Measurements from ENCODE around the gene ROBO1. TPM values are rescaled to one million over a fixed set of nuclear protein-coding genes. Genes with fewer than 3 reads are reported as not detected.

The ROBO1 gene
- polyA plus RNA-seq, 2 donors: 4.7 to 12.0 TPM

DNA sequence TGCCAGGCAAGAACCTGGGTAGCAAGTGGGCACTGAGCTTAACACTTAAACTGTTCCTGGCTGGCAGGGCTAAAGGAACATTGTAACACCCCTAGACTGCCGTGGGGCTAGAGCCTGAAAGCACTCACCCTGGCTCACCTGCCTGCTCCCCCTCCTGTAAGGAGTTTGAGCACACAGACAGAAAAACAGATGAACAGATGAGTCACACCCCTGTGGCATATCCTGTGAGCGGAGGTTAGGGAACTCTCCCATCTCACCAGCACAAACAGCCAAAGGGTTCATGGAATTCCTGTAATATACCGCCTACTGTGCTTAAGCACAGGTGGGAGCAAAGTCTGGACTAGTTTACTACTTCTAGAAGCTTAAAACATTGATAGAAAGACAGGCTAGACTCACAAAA, 300.1 kb downstream of the ROBO1 start:
- WGBS, 2 donors: 38 to 62% methylated on average over 3 of the region's 3 CpGs
- H3K27me3 ChIP-seq (ENCODE audit: control insufficient read depth in 1 of 2, insufficient read depth in 2 of 2, low read length in 2 of 2): no peaks in the 10 kb centered on the region
- H3K27ac ChIP-seq (ENCODE audit: low read depth in 2 of 2, low read length in 1 of 2): no peak overlapping the region
- no peaks in the 10 kb centered on the region for H3K9me3 ChIP-seq (ENCODE audit: control insufficient read depth in 2 of 2, insufficient read depth in 1 of 2, low read depth in 1 of 2, low read length in 1 of 2)
- H3K36me3 ChIP-seq (ENCODE audit: control insufficient read depth in 2 of 2, insufficient read depth in 2 of 2, low read length in 1 of 2): no peaks in the 10 kb centered on the region
- H3K4me3 ChIP-seq (ENCODE audit: low read depth in 1 of 2, low read length in 2 of 2): no peak overlapping the region
- H3K4me1 ChIP-seq (ENCODE audit: control insufficient read depth in 2 of 2, insufficient read depth in 2 of 2, low read length in 1 of 2): peaks cover 0 to 5% of the 10 kb centered on the region in 2 donors

DNA sequence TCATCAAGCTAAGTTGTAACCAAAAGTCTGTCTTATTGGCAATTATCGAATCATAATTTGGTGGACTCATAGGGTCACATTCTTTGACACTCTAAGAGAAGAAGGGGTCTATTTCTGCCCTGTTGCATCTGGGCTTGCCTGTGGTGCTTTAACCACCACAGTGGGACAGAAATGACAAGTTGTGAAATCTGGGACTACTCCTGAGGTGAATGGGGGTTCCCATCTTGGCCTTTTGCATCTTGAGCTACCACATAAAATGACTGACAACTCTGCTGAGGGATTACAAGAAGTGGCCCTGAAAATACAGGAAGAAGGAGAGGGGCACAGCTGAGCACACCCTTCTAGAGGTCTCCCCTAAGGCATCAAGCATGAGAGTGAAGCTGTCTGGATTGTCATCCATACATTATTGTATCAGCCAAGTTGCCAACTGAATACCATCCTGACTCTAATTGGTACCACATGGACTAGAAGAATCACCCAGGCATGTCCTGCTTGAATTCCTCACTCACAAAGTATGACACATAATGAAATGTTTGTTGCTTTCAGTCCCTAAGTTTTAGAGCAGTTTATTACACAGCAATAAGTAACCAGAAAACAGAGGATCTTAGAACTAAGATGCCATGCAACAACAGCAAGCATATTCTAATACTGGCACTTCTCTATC, 306.5 kb downstream of the ROBO1 start:
- Histone ChIP-seq H3K4me3 (ENCODE audit: low read depth in 1 of 2, low read length in 2 of 2) (no peak overlapping the region), H3K27ac (ENCODE audit: low read depth in 2 of 2, low read length in 1 of 2) (no peak overlapping the region), H3K4me1 (ENCODE audit: control insufficient read depth in 2 of 2, insufficient read depth in 2 of 2, low read length in 1 of 2) (no peaks in the 10 kb centered on the region), H3K9me3 (ENCODE audit: control insufficient read depth in 2 of 2, insufficient read depth in 1 of 2, low read depth in 1 of 2, low read length in 1 of 2) (no peaks in the 10 kb centered on the region), H3K36me3 (ENCODE audit: control insufficient read depth in 2 of 2, insufficient read depth in 2 of 2, low read length in 1 of 2) (no peaks in the 10 kb centered on the region), H3K27me3 (ENCODE audit: control insufficient read depth in 1 of 2, insufficient read depth in 2 of 2, low read length in 2 of 2) (peaks cover 0 to 2% of the 10 kb centered on the region in 2 donors)
- WGBS, 2 donors: 88% methylated on average over 1 of the region's 1 CpG

DNA sequence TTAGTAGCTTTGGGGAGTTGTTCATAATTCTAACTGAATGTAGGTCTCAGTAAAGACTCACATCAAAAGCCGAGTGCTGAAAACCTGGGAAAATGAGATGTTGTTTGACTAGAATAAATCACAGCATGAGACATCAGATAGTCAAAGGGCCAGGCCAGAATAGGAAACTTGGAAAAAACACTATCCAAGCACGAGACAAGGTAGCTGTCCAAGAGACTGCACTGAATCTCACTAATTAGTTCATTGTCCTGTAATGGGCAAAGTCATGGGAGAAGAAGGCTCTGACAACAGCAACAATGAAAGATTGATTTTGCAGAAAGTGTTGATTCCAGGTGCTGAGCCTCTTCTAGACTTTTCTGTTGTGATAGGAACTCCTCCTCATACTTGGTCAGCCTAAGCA, 314.2 kb downstream of the ROBO1 start:
- 66 to 73% methylated on average over 2 of the region's 2 CpGs for WGBS, 2 donors
- no peak overlapping the region for H3K27ac ChIP-seq (ENCODE audit: low read depth in 2 of 2, low read length in 1 of 2)
- no peak overlapping the region for H3K4me3 ChIP-seq (ENCODE audit: low read depth in 1 of 2, low read length in 2 of 2)
- H3K9me3 ChIP-seq (ENCODE audit: control insufficient read depth in 2 of 2, insufficient read depth in 1 of 2, low read depth in 1 of 2, low read length in 1 of 2): no peaks in the 10 kb centered on the region
- H3K4me1 ChIP-seq (ENCODE audit: control insufficient read depth in 2 of 2, insufficient read depth in 2 of 2, low read length in 1 of 2): no peaks in the 10 kb centered on the region
- no peaks in the 10 kb centered on the region for H3K36me3 ChIP-seq (ENCODE audit: control insufficient read depth in 2 of 2, insufficient read depth in 2 of 2, low read length in 1 of 2)
- peaks cover 0 to 2% of the 10 kb centered on the region in 2 donors for H3K27me3 ChIP-seq (ENCODE audit: control insufficient read depth in 1 of 2, insufficient read depth in 2 of 2, low read length in 2 of 2)

DNA sequence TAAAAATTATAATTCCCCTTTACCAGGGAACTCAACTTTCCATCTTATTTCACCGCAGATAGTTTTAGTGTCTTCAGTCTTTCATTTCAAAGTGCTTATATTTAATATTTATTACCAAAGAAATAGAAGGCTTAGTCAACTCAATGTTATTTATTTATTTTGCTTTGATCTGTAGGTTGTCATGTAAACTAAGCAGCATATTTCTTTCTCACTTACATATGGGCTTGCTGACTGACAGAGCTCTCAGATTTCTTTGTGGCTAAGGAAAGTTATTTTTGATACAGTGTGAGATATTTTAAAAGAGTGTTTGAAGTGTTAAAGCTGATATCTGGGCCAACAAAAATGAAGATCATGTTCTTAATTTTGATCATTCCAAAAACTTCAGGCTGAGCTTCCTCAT, 331.4 kb downstream of the ROBO1 start:
- 76 to 91% methylated on average over 1 of the region's 1 CpG for WGBS, 2 donors

DNA sequence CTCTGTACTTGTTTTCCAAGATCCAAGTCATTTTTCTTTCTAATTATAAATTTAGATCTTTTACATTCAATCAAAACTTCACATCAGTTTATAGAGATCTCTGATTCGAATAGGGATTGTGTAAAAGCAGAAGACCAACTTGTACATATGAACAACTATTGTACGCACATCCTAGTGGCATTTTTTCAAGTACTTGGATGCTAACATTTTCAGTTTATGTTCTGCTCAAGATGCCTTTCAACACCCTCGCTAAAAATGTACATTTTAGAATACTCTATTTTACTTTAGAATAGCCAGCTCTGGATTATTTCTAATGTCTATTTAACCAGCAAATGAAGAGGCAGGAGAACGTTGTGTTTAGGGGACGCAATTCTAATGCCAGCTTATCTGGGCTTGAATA, 340.7 kb downstream of the ROBO1 start:
- H3K27me3 ChIP-seq (ENCODE audit: control insufficient read depth in 1 of 2, insufficient read depth in 2 of 2, low read length in 2 of 2): no peaks in the 10 kb centered on the region
- no peak overlapping the region for H3K4me3 ChIP-seq (ENCODE audit: low read depth in 1 of 2, low read length in 2 of 2)
- H3K9me3 ChIP-seq (ENCODE audit: control insufficient read depth in 2 of 2, insufficient read depth in 1 of 2, low read depth in 1 of 2, low read length in 1 of 2): no peaks in the 10 kb centered on the region
- WGBS, 2 donors: 78 to 79% methylated on average over 5 of the region's 5 CpGs
- H3K4me1 ChIP-seq (ENCODE audit: control insufficient read depth in 2 of 2, insufficient read depth in 2 of 2, low read length in 1 of 2): no peaks in the 10 kb centered on the region
- H3K27ac ChIP-seq (ENCODE audit: low read depth in 2 of 2, low read length in 1 of 2): no peak overlapping the region
- no peaks in the 10 kb centered on the region for H3K36me3 ChIP-seq (ENCODE audit: control insufficient read depth in 2 of 2, insufficient read depth in 2 of 2, low read length in 1 of 2)

More for the DNA sequence above, 331.4 kb downstream of the ROBO1 start:
- Histone ChIP-seq H3K4me3 (ENCODE audit: low read depth in 1 of 2, low read length in 2 of 2) (no peak overlapping the region), H3K36me3 (ENCODE audit: control insufficient read depth in 2 of 2, insufficient read depth in 2 of 2, low read length in 1 of 2) (no peaks in the 10 kb centered on the region), H3K27ac (ENCODE audit: low read depth in 2 of 2, low read length in 1 of 2) (no peak overlapping the region), H3K4me1 (ENCODE audit: control insufficient read depth in 2 of 2, insufficient read depth in 2 of 2, low read length in 1 of 2) (no peaks in the 10 kb centered on the region), H3K9me3 (ENCODE audit: control insufficient read depth in 2 of 2, insufficient read depth in 1 of 2, low read depth in 1 of 2, low read length in 1 of 2) (no peaks in the 10 kb centered on the region), H3K27me3 (ENCODE audit: control insufficient read depth in 1 of 2, insufficient read depth in 2 of 2, low read length in 2 of 2) (no peaks in the 10 kb centered on the region)

DNA sequence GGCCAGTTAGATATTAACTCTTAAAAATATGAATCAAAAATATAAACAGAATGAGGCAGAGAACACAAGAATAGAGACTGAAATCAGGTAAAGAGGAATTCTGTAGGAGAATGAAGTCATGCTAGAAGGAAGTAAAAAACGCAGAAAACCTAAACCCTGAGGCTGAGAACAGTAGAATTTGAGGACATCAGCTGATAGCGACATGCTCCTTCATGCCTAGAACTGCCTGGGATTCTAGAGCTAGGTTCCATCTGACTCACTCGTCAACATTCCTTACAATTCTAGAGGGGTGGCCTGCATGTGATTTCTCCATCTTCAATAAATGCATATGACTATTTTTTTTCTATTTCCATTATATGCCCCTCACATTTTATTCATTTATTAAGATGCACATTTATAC, 343.0 kb downstream of the ROBO1 start:
- Histone ChIP-seq H3K9me3 (ENCODE audit: control insufficient read depth in 2 of 2, insufficient read depth in 1 of 2, low read depth in 1 of 2, low read length in 1 of 2) (no peaks in the 10 kb centered on the region), H3K27me3 (ENCODE audit: control insufficient read depth in 1 of 2, insufficient read depth in 2 of 2, low read length in 2 of 2) (no peaks in the 10 kb centered on the region), H3K36me3 (ENCODE audit: control insufficient read depth in 2 of 2, insufficient read depth in 2 of 2, low read length in 1 of 2) (no peaks in the 10 kb centered on the region), H3K4me3 (ENCODE audit: low read depth in 1 of 2, low read length in 2 of 2) (no peak overlapping the region), H3K4me1 (ENCODE audit: control insufficient read depth in 2 of 2, insufficient read depth in 2 of 2, low read length in 1 of 2) (no peaks in the 10 kb centered on the region), H3K27ac (ENCODE audit: low read depth in 2 of 2, low read length in 1 of 2) (no peak overlapping the region)
- WGBS, 2 donors: 65 to 78% methylated on average over 3 of the region's 3 CpGs

DNA sequence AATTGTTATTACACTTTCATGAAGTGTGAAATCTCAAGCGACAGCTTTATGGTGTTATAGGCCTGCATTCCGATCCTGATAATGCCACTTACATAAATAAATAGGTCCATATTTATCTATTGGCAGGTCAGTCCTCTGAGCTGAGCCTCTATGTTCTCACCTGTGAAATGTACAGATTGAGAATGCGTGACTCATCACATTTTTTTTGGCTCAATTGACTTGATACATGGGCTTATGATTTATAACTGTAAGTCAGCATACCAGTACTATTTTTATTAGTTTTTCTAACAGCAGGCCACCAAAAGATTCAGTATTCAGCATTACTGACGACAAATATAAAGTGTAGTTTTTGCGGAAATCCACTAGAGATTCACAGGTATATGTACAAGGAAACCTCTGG, 344.4 kb downstream of the ROBO1 start:
- Histone ChIP-seq H3K27ac (ENCODE audit: low read depth in 2 of 2, low read length in 1 of 2) (no peak overlapping the region), H3K4me1 (ENCODE audit: control insufficient read depth in 2 of 2, insufficient read depth in 2 of 2, low read length in 1 of 2) (no peaks in the 10 kb centered on the region), H3K4me3 (ENCODE audit: low read depth in 1 of 2, low read length in 2 of 2) (no peak overlapping the region), H3K9me3 (ENCODE audit: control insufficient read depth in 2 of 2, insufficient read depth in 1 of 2, low read depth in 1 of 2, low read length in 1 of 2) (no peaks in the 10 kb centered on the region), H3K36me3 (ENCODE audit: control insufficient read depth in 2 of 2, insufficient read depth in 2 of 2, low read length in 1 of 2) (no peaks in the 10 kb centered on the region), H3K27me3 (ENCODE audit: control insufficient read depth in 1 of 2, insufficient read depth in 2 of 2, low read length in 2 of 2) (no peaks in the 10 kb centered on the region)
- WGBS, 2 donors: 87 to 88% methylated on average over 5 of the region's 5 CpGs

DNA sequence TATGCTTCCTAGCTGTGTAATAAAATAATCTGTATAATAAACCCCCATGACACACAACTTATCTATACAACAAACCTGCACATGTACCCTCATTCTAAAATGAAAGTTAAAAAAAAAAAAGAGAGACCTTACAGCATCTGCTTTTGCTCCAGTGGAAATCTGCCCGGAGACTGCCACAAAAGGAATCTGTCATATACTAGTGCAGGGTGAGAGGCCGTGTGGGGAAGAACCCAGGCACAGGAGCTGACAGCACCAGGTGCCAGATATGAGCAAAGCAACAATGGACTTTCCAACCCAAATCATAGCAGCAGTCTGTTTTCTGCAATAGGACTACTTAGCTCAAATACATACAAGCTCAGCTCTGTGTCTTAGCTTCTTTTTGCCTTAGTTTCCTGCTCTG, 346.5 kb downstream of the ROBO1 start:
- Histone ChIP-seq H3K9me3 (ENCODE audit: control insufficient read depth in 2 of 2, insufficient read depth in 1 of 2, low read depth in 1 of 2, low read length in 1 of 2) (no peaks in the 10 kb centered on the region), H3K27ac (ENCODE audit: low read depth in 2 of 2, low read length in 1 of 2) (no peak overlapping the region), H3K4me3 (ENCODE audit: low read depth in 1 of 2, low read length in 2 of 2) (no peak overlapping the region), H3K36me3 (ENCODE audit: control insufficient read depth in 2 of 2, insufficient read depth in 2 of 2, low read length in 1 of 2) (no peaks in the 10 kb centered on the region), H3K27me3 (ENCODE audit: control insufficient read depth in 1 of 2, insufficient read depth in 2 of 2, low read length in 2 of 2) (no peaks in the 10 kb centered on the region), H3K4me1 (ENCODE audit: control insufficient read depth in 2 of 2, insufficient read depth in 2 of 2, low read length in 1 of 2) (no peaks in the 10 kb centered on the region)
- 50 to 54% methylated on average over 2 of the region's 2 CpGs for WGBS, 2 donors

DNA sequence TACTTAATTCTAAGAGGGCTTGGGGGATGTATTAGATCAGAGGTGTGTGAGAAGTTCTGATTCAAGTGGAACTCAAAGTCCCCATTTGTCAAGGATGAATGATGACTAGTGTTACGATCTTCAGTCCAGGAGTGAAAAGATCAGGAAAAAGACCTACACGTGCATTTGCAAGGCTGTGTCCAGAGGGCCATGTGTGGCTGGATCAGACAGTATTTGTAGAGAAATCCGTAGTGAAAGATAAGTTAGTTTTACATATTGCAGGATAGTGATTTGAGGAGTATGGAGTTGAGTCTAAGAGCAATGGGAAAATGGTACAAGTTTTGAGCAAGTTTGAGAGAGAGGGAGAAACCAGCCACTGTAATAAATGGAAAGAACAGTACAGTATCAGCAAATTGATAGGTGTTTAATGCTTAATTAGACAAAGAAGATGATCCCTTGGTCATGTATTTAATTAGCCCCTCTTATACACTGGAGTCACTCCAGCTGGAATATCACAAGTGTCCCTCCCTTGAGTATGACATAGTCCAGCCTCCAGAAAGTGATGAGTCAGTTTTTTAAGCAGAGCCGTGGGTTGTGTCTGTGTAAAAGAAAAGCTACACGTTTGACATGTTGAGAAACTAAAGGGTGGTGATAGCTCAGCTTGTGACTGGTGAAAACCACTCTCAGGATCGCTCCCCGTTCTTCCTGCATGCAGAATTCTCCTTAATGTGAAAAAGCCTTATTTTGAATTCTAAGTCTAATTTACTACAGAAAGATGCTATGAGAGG, 348.8 kb downstream of the ROBO1 start:
- H3K4me3 ChIP-seq (ENCODE audit: low read depth in 1 of 2, low read length in 2 of 2): no peak overlapping the region
- no peak overlapping the region for H3K27ac ChIP-seq (ENCODE audit: low read depth in 2 of 2, low read length in 1 of 2)
- H3K36me3 ChIP-seq (ENCODE audit: control insufficient read depth in 2 of 2, insufficient read depth in 2 of 2, low read length in 1 of 2): no peaks in the 10 kb centered on the region
- H3K4me1 ChIP-seq (ENCODE audit: control insufficient read depth in 2 of 2, insufficient read depth in 2 of 2, low read length in 1 of 2): no peaks in the 10 kb centered on the region
- WGBS, 2 donors: 56 to 60% methylated on average over 7 of the region's 7 CpGs
- H3K27me3 ChIP-seq (ENCODE audit: control insufficient read depth in 1 of 2, insufficient read depth in 2 of 2, low read length in 2 of 2): no peaks in the 10 kb centered on the region
- no peaks in the 10 kb centered on the region for H3K9me3 ChIP-seq (ENCODE audit: control insufficient read depth in 2 of 2, insufficient read depth in 1 of 2, low read depth in 1 of 2, low read length in 1 of 2)

DNA sequence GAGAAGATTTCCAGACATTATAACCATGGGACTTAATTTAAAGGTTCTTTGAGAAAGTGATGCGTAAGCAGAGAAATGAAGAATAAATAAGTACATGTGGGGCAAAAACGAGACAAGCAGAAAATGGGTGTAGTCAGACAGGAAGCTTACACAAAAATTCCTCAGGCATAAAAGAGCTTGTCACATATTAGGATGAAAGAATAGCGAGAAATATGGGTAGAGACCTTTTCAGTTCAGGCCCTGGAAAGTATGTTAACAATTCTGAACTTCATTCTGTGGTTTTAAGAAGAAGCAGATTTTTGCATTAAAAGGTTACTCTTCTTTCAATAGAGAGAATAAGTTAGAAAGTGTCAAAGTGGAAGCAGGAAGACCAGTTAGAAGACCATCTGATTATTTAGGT, 352.4 kb downstream of the ROBO1 start:
- Histone ChIP-seq H3K27me3 (ENCODE audit: control insufficient read depth in 1 of 2, insufficient read depth in 2 of 2, low read length in 2 of 2) (no peaks in the 10 kb centered on the region), H3K27ac (ENCODE audit: low read depth in 2 of 2, low read length in 1 of 2) (no peak overlapping the region), H3K4me1 (ENCODE audit: control insufficient read depth in 2 of 2, insufficient read depth in 2 of 2, low read length in 1 of 2) (no peaks in the 10 kb centered on the region), H3K36me3 (ENCODE audit: control insufficient read depth in 2 of 2, insufficient read depth in 2 of 2, low read length in 1 of 2) (no peaks in the 10 kb centered on the region), H3K9me3 (ENCODE audit: control insufficient read depth in 2 of 2, insufficient read depth in 1 of 2, low read depth in 1 of 2, low read length in 1 of 2) (no peaks in the 10 kb centered on the region), H3K4me3 (ENCODE audit: low read depth in 1 of 2, low read length in 2 of 2) (no peak overlapping the region)
- 29 to 58% methylated on average over 3 of the region's 3 CpGs for WGBS, 2 donors

Measured in esophagus (tissue), 2 donors.